Measurements from ENCODE around the gene CRYBB1.
"Not testable (repeated sequence)": the region's sequence is repeated elsewhere in the genome, so short reads cannot be mapped to it uniquely, and the experiment has no call there.

The CRYBB1 gene

GRCh38 chr22:26636296-26636695, 18.5 kb upstream of the CRYBB1 start:
- no peak for DNase-seq (ENCODE audit: low read depth)

- DNase-seq (ENCODE audit: low read depth): no peak
Measured at GRCh38 chr22:26635117-26635516, 17.3 kb upstream of the CRYBB1 start.

- no peak for DNase-seq (ENCODE audit: low read depth)
Measured at GRCh38 chr22:26634189-26634588, 16.4 kb upstream of the CRYBB1 start.

- no peak for DNase-seq (ENCODE audit: low read depth)
Measured at GRCh38 chr22:26632422-26633155, 14.8 kb upstream of the CRYBB1 start.

- no peak for DNase-seq (ENCODE audit: low read depth)
Measured at GRCh38 chr22:26631282-26631681, 13.5 kb upstream of the CRYBB1 start.

- DNase-seq (ENCODE audit: low read depth): no peak
Measured at GRCh38 chr22:26629988-26630761, 12.3 kb upstream of the CRYBB1 start.

GRCh38 chr22:26624803-26625202, 7.0 kb upstream of the CRYBB1 start:
- no peak for DNase-seq (ENCODE audit: low read depth)

- no peak for DNase-seq (ENCODE audit: low read depth)
Measured at GRCh38 chr22:26623984-26624383, 6.2 kb upstream of the CRYBB1 start.

- no peak for DNase-seq (ENCODE audit: low read depth)
Measured at GRCh38 chr22:26621663-26622062, 3.8 kb upstream of the CRYBB1 start, which contains the start of gene CRYBA4. TSS of gene CRYBA4 (plus strand) at chr22:26621963. CDS start at chr22:26622597, 634 bp downstream.

- no peak for DNase-seq (ENCODE audit: low read depth)
Measured at GRCh38 chr22:26620197-26620596, 2.4 kb upstream of the CRYBB1 start.

- no peak for DNase-seq (ENCODE audit: low read depth)
Measured at GRCh38 chr22:26619510-26619909, 1.7 kb upstream of the CRYBB1 start.

GRCh38 chr22:26618455-26618854, 628 bp upstream of the CRYBB1 start:
- DNase-seq (ENCODE audit: low read depth): no peak

- DNase-seq (ENCODE audit: low read depth): no peak
Measured at GRCh38 chr22:26616650-26617049, 1.2 kb downstream of the CRYBB1 start.

GRCh38 chr22:26615830-26616435, 1.9 kb downstream of the CRYBB1 start:
- DNase-seq (ENCODE audit: low read depth): no peak

- DNase-seq (ENCODE audit: low read depth): no peak
Measured at GRCh38 chr22:26615149-26615548, 2.7 kb downstream of the CRYBB1 start.

GRCh38 chr22:26614322-26614721, 3.5 kb downstream of the CRYBB1 start:
- no peak for DNase-seq (ENCODE audit: low read depth)

- DNase-seq (ENCODE audit: low read depth): not testable (repeated sequence)
Measured at GRCh38 chr22:26613753-26614152, 4.1 kb downstream of the CRYBB1 start.

- no peak for DNase-seq (ENCODE audit: low read depth)
Measured at GRCh38 chr22:26612652-26613051, 5.2 kb downstream of the CRYBB1 start.

GRCh38 chr22:26610996-26611395, 6.8 kb downstream of the CRYBB1 start:
- no peak for DNase-seq (ENCODE audit: low read depth)

GRCh38 chr22:26610072-26610958, 7.5 kb downstream of the CRYBB1 start:
- DNase-seq (ENCODE audit: low read depth): no peak

GRCh38 chr22:26609287-26609686, 8.5 kb downstream of the CRYBB1 start:
- DNase-seq (ENCODE audit: low read depth): no peak

- DNase-seq (ENCODE audit: low read depth): no peak
Measured at GRCh38 chr22:26608129-26608528, 9.7 kb downstream of the CRYBB1 start.

Measured in stimulated activated CD8-positive, alpha-beta memory T cell treated with anti-CD3 and anti-CD28 coated beads, Interleukin-15, amount 100 ng/mL, for 1 hour (primary cell).